Lower leg skin (tissue), 4 donors: ENCODE measurements around the gene TMEM119. TPM values are rescaled to one million over a fixed set of nuclear protein-coding genes. Genes with fewer than 3 reads are reported as not detected.

Experiments used
- DNase-seq, 2 donors: peaks; one replicate each; pipeline ENCODE4 v3.0.0-alpha.2; 2019; ENCODE audit warnings: low spot score in 2 of 2
- H3K4me3 ChIP-seq: fragments of 200-600 bp; sonication (generic); 2 replicates; pipeline ENCODE4 v1.5.1; 2017; ENCODE audit warnings: mild to moderate bottlenecking, low read depth; ENCODE audit not compliant: poor library complexity, severe bottlenecking
- CTCF ChIP-seq, 3 donors: fragments of 450-650 bp; IDR thresholded peaks; one replicate each; pipeline ENCODE4 v1.5.1; 2016; ENCODE audit warnings: antibody characterized with exemption in 3 of 3, mild to moderate bottlenecking in 3 of 3, moderate library complexity in 2 of 3
- POLR2A ChIP-seq, 2 donors: fragments of 450-650 bp; IDR thresholded peaks; one replicate each; pipeline ENCODE4 v1.6.1; 2016 to 2017; ENCODE audit warnings: antibody characterized with exemption in 2 of 2, mild to moderate bottlenecking in 1 of 2, moderate library complexity in 1 of 2
- WGBS, 2 donors: methylation state at CpG; one replicate each; pipeline ENCODE4 v1.1.5; 2018; 5-methylcytosine and 5-hydroxymethylcytosine counted together
- intact Hi-C: fragments of 100-400 bp; cut with DNase I; formaldehyde crosslinking; loops from one replicate; pipeline ENCODE4 v1.15.0; 2023; ENCODE audit warnings: low total_unique reads
- total RNA-seq, 4 donors: library from RNA; depleted of rRNA; stranded (reverse); fragments of >200 nt; gene quantifications; one replicate each; pipeline ENCODE4 v1.1.0, GENCODE V29; 2016

Gene TMEM119
- total RNA-seq, 4 donors from 2014 or later, result 0.34 to 10.3 (median 1.4) TPM

- peak; percentile 82 to 95 for DNase-seq
- peak overlapping the region; percentile 83 for H3K4me3 ChIP-seq
- 2% methylated on average over 14 of the region's 14 CpGs for WGBS, 2 donors
- TF ChIP-seq CTCF (IDR thresholded peaks at IDR 0.05) (peak in 1 of 3 donors; percentile 65), POLR2A (IDR thresholded peaks at IDR 0.05) (no peak)
- intact Hi-C loops, result loop anchor here (10.0 kb wide), 1 partner anchor 532 kb away; the partner anchor contains the start of genes ALKBH2 and UNG
Measured at GRCh38 chr12:108563136-108563803, 34.6 kb downstream of the TMEM119 start.

- H3K4me3 ChIP-seq, result peak within 1 kb of the TSS; percentile 83
- TF ChIP-seq CTCF (IDR thresholded peaks at IDR 0.05), result no peak
- intact Hi-C loops, result loop anchor here (10.0 kb wide), 1 partner anchor 532 kb away; the partner anchor contains the start of genes ALKBH2 and UNG
- DNase-seq, result peak; percentile 93 to 99
- WGBS, 2 donors, result 0% methylated on average over 25 to 50 of the region's 72 CpGs
Measured at GRCh38 chr12:108562348-108563135, 35.3 kb downstream of the TMEM119 start, which contains the start of gene ISCU. Gene ISCU, plus strand, starts transcription at chr12:108562596. Its CDS starts 27 bp downstream, at chr12:108562623.

DNA sequence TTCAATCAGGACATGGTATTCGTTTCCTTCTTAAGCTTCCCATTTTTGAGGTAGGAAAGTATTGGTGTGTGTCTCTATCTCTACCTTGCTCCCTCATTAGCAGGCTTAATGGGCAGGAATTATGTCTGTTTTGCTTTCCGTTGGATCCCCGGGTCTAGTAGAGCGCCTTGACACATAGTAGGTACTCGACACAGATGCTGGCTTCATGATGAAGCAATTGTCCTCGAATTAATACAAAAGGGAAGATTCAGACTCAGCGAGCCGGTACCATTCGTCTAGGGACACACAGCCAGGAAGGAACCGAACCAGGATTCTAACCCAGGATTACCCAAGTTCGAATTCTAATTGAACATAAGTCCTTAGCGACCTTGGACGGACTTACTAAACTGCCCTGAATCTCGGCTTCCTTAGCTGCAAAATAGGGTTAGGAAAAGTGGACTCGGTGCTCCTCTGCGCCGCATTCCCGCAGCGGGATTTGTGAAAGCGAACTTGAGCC, 36.0 kb downstream of the TMEM119 start:
- no peak for DNase-seq
- intact Hi-C loops, result loop anchor here (10.0 kb wide), 1 partner anchor 533 kb away; the partner anchor contains the start of genes ALKBH2 and UNG
- H3K4me3 ChIP-seq, result peak overlapping the region; percentile 12
- WGBS, 2 donors, result 0 to 1% methylated on average over 20 of the region's 20 CpGs
- TF ChIP-seq CTCF (IDR thresholded peaks at IDR 0.05) (no peak), POLR2A (IDR thresholded peaks at IDR 0.05) (no peak)

GRCh38 chr12:108560752-108561719, 36.8 kb downstream of the TMEM119 start, which contains the start of gene SART3:
Gene SART3, minus strand, starts transcription at chr12:108561173. Its CDS starts 19 bp downstream, at chr12:108561154.
- 0 to 1% methylated on average over 57 of the region's 57 CpGs for WGBS, 2 donors
- no peak for TF ChIP-seq POLR2A (IDR thresholded peaks at IDR 0.05)
- TF ChIP-seq CTCF (IDR thresholded peaks at IDR 0.05), result no peak
- peak; percentile 70 to 94 for DNase-seq
- peak within 1 kb of the TSS; percentile 88 for H3K4me3 ChIP-seq
- intact Hi-C loops, result loop anchor here (10.0 kb wide), 1 partner anchor 534 kb away; the partner anchor contains the start of genes ALKBH2 and UNG

- peak overlapping the region; percentile 88 for H3K4me3 ChIP-seq
- TF ChIP-seq POLR2A (IDR thresholded peaks at IDR 0.05) (no peak), CTCF (IDR thresholded peaks at IDR 0.05) (no peak)
- intact Hi-C loops, result loop anchor here (10.0 kb wide), 1 partner anchor 534 kb away; the partner anchor contains the start of genes ALKBH2 and UNG
- DNase-seq, result no peak
- WGBS, 2 donors, result 0 to 1% methylated on average over 12 of the region's 12 CpGs
Measured at GRCh38 chr12:108560321-108560721, 37.6 kb downstream of the TMEM119 start.
